Thyroid gland (tissue), 4 donors: Measurements from ENCODE around the gene ZNF365.

Experiments
- CTCF ChIP-seq, 6 experiments: fragments of 200-600 bp in 3 of 6; fragments of 450-650 bp in 3 of 6; sonication (generic) in 3 of 6; IDR thresholded peaks; one replicate each; pipeline ENCODE4 v1.5.1; 2016 to 2019; ENCODE audit warnings: antibody characterized with exemption in 6 of 6, mild to moderate bottlenecking in 2 of 6, inconsistent platforms in 1 of 6, moderate library complexity in 1 of 6
- POLR2A ChIP-seq, 2 donors: fragments of 450-650 bp; IDR thresholded peaks; one replicate each; pipeline ENCODE4 v1.6.1; 2017; ENCODE audit warnings: antibody characterized with exemption in 2 of 2, mild to moderate bottlenecking in 2 of 2, moderate library complexity in 1 of 2

GRCh38 chr10:62402508-62402907 lies 28.3 kb downstream of the ZNF365 start:
- TF ChIP-seq CTCF (IDR thresholded peaks at IDR 0.05) (no peak), POLR2A (IDR thresholded peaks at IDR 0.05) (no peak)
